Smooth muscle cell (in vitro differentiated cells): ENCODE measurements around the gene THSD7A. TPM values are rescaled to one million over a fixed set of nuclear protein-coding genes. Genes with fewer than 3 reads are reported as not detected.

Experiments used
- DNase-seq: peaks from one replicate; lab custom pipeline; 2025; ENCODE audit not compliant: unreplicated experiment; lab: John Stamatoyannopoulos, UW
- H2AFZ ChIP-seq: fragments of 200-600 bp; sonication (generic); 2 replicates; pipeline ENCODE4 v1.6.0; 2016; ENCODE audit warnings: antibody characterized with exemption, low read depth, mild to moderate bottlenecking
- H3F3A ChIP-seq: fragments of 200-600 bp; sonication (generic); 2 replicates; pipeline ENCODE4 v1.6.0; 2017; ENCODE audit warnings: antibody characterized with exemption, low read depth
- H3K27ac ChIP-seq: fragments of 200-600 bp; sonication (generic); 2 replicates; pipeline ENCODE4 v1.5.1; 2016; ENCODE audit warnings: low read depth, mild to moderate bottlenecking
- H3K27me3 ChIP-seq: fragments of 200-600 bp; sonication (generic); 2 replicates; pipeline ENCODE4 v1.6.1; 2016; ENCODE audit warnings: low read depth, mild to moderate bottlenecking
- H3K36me3 ChIP-seq: fragments of 200-600 bp; sonication (generic); 2 replicates; pipeline ENCODE4 v1.5.1; 2016; ENCODE audit warnings: low read depth
- H3K4me1 ChIP-seq: fragments of 200-600 bp; sonication (generic); 2 replicates; pipeline ENCODE4 v1.5.1; 2016; ENCODE audit warnings: low read depth
- H3K4me2 ChIP-seq: fragments of 200-600 bp; sonication (generic); 2 replicates; pipeline ENCODE4 v1.6.0; 2016; ENCODE audit warnings: mild to moderate bottlenecking
- H3K4me3 ChIP-seq: fragments of 200-600 bp; sonication (generic); 2 replicates; pipeline ENCODE4 v1.5.1; 2016; ENCODE audit warnings: mild to moderate bottlenecking
- H3K79me2 ChIP-seq: fragments of 200-600 bp; sonication (generic); 2 replicates; pipeline ENCODE4 v1.6.0; 2016; ENCODE audit warnings: low read depth, mild to moderate bottlenecking
- H3K9ac ChIP-seq: fragments of 200-600 bp; sonication (generic); 2 replicates; pipeline ENCODE4 v1.6.0; 2016; ENCODE audit warnings: low read depth
- H3K9me3 ChIP-seq: fragments of 200-600 bp; sonication (generic); replicated peaks from 2 replicates; pipeline ENCODE4 v1.5.1; 2016; ENCODE audit warnings: low read depth
- H4K20me1 ChIP-seq: fragments of 200-600 bp; sonication (generic); 2 replicates; pipeline ENCODE4 v1.6.0; 2016; ENCODE audit warnings: low read depth
- CTCF ChIP-seq: fragments of 200-600 bp; sonication (generic); IDR thresholded peaks from 2 replicates; pipeline ENCODE4 v1.5.1; 2017; ENCODE audit warnings: borderline replicate concordance, mild to moderate bottlenecking, antibody characterized with exemption; ENCODE audit not compliant: insufficient read depth, poor library complexity, severe bottlenecking
- WGBS: methylation state at CpG from one replicate; pipeline ENCODE4 v1.1.7; 2016; ENCODE audit warnings: low lambda C conversion rate; 5-methylcytosine and 5-hydroxymethylcytosine counted together
- polyA plus RNA-seq: library from polyadenylated mRNA; unstranded; fragments of >200 nt; fragmentation: Nextera tagmentation; extraction: Ambion mirVana; gene quantifications from 2 replicates; pipeline ENCODE4 v1.2.1, GENCODE V29; 2016
- total RNA-seq: library from RNA; depleted of rRNA; stranded (reverse); fragments of >200 nt; gene quantifications from 2 replicates; pipeline ENCODE4 v1.2.3, GENCODE V29; 2014

THSD7A gene
- total and polyA plus RNA-seq, 2 experiments from 2014 or later, result 1.7 to 2.7 TPM

DNA sequence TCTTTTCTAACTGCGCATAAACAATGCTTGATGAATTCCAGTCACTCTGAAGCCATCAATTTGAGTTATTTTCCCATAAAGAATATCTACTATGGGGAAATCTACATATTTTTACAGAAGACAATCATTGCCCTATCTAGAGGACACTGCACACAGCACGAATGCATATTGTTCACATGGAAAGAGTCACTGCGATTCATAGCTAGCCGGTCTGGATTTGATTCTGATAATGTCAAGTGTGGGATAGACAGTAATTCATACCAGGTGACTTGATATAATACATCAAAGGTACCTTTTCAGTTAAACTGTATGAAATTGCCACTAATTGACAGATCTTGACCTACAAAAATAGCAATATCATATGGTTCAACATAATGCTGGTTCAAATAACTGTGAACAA lies 255.7 kb downstream of the THSD7A start:
- no peak overlapping the region for H3K4me3 ChIP-seq
- no peak for TF ChIP-seq CTCF
- 95% methylated on average over 4 of the region's 4 CpGs for WGBS
- no peak overlapping the region for H3K9ac ChIP-seq
- H2AFZ ChIP-seq, result no peak overlapping the region
- no peaks in the 10 kb centered on the region for H3K79me2 ChIP-seq
- no peak overlapping the region for H3K4me2 ChIP-seq
- H3K9me3 ChIP-seq, result no peaks in the 10 kb centered on the region
- no peaks in the 10 kb centered on the region for H3K27me3 ChIP-seq
- H3K36me3 ChIP-seq, result no peaks in the 10 kb centered on the region
- no peaks in the 10 kb centered on the region for H3F3A ChIP-seq
- no peak overlapping the region for H3K27ac ChIP-seq
- H3K4me1 ChIP-seq, result no peaks in the 10 kb centered on the region
- DNase-seq, result no peak
- H4K20me1 ChIP-seq, result no peaks in the 10 kb centered on the region

- Histone ChIP-seq H3K9me3 (no peaks in the 10 kb centered on the region), H2AFZ (no peak overlapping the region), H3K27me3 (no peaks in the 10 kb centered on the region), H3K9ac (no peak overlapping the region), H3K4me2 (no peak overlapping the region), H3K36me3 (no peaks in the 10 kb centered on the region), H4K20me1 (no peaks in the 10 kb centered on the region), H3K27ac (no peak overlapping the region), H3K4me3 (no peak overlapping the region), H3K4me1 (no peaks in the 10 kb centered on the region), H3F3A (no peaks in the 10 kb centered on the region), H3K79me2 (no peaks in the 10 kb centered on the region)
- no peak for TF ChIP-seq CTCF
- no peak for DNase-seq
- WGBS, result 96% methylated on average over 1 of the region's 1 CpG
These were observed 258.8 kb downstream of the THSD7A start for GRCh38 chr7:11573128-11573750.

DNA sequence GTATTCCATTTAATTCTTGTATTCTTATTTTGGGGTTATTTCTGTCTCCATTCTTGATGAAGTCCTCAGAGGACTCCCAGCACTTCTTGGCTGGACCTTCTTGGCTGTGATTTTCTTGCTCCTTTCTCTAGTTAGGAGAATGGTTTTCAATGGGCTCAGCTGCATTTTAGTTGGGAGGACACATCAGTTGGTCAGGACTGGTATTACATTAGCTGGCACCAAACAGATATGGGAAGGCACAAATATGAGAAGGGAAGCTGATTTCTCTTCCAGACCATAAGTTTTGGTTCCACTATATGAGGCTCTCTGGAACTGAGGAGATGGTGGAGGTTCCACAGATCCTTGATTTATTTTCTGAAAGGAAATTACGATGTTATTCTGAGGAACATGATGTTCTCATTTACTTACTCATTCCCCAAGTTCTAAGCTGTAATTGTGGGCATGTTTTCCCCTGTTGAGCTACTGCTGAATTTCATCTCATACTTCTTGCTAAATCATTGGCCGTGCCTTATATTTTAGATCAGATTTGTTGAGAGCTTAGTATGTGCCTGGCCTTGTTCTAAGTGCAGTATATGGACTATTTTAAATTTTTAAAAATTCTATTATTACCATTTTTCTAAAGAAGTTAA lies 261.0 kb downstream of the THSD7A start:
- Histone ChIP-seq H3K4me3 (no peak overlapping the region), H2AFZ (no peak overlapping the region), H3F3A (no peaks in the 10 kb centered on the region), H3K27me3 (no peaks in the 10 kb centered on the region), H3K9me3 (no peaks in the 10 kb centered on the region), H3K9ac (no peak overlapping the region), H3K4me1 (no peaks in the 10 kb centered on the region), H3K36me3 (no peaks in the 10 kb centered on the region), H3K79me2 (no peaks in the 10 kb centered on the region), H3K27ac (no peak overlapping the region), H4K20me1 (no peaks in the 10 kb centered on the region), H3K4me2 (no peak overlapping the region)
- WGBS, result 91% methylated on average over 2 of the region's 2 CpGs
- TF ChIP-seq CTCF, result no peak
- DNase-seq, result no peak

DNA sequence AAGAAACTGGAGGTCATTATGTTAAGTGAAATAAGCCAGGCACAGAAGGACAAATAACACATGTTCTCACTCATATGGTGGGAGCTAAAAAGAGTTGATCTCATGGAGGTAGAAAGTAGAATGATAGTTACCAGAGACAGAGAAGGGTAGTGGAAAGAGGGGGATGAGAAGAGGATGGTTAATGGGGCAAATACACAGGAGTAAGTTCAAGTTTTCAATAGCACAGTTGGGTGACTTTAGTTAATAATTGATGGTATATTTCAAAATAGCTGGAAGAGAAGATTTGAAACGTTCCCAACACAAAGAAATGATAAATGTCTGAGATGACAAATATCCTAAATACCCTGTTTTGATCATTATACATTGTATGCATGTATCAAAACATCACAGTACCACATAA lies 261.8 kb downstream of the THSD7A start:
- Histone ChIP-seq H2AFZ (no peak overlapping the region), H3K9ac (no peak overlapping the region), H3K4me1 (no peaks in the 10 kb centered on the region), H3F3A (no peaks in the 10 kb centered on the region), H3K36me3 (no peaks in the 10 kb centered on the region), H3K27me3 (no peaks in the 10 kb centered on the region), H4K20me1 (no peaks in the 10 kb centered on the region), H3K9me3 (no peaks in the 10 kb centered on the region), H3K4me3 (no peak overlapping the region), H3K4me2 (no peak overlapping the region), H3K27ac (no peak overlapping the region), H3K79me2 (no peaks in the 10 kb centered on the region)
- no peak for TF ChIP-seq CTCF
- whole genome bisulfite sequencing, result 86% methylated on average over 1 of the region's 1 CpG
- no peak for DNase-seq
